RWPE1 (cell line): ENCODE results near the gene ADAMTS9.

Source experiments
- CTCF ChIA-PET: fragments of 350-600 bp; sonication (Branson Sonifier 250); formaldehyde crosslinking; extraction: SDS; loops from one replicate; lab custom pipeline; 2021; lab: Yijun Ruan, JAX
- POLR2A ChIA-PET: fragments of 400-600 bp; formaldehyde crosslinking; extraction: SDS; loops from one replicate; lab custom pipeline; 2020; ENCODE audit warnings: antibody characterized with exemption; ENCODE audit not compliant: low non-redundant PET; lab: Yijun Ruan, JAX
- DNase-seq: peaks from one replicate; pipeline ENCODE4 v3.0.0; 2012; ENCODE audit warnings: low spot score
- H3K27ac ChIP-seq: fragments of 450-650 bp; 2 replicates; pipeline ENCODE4 v1.5.1; 2017
- TF ChIP-seq, protein P1 (sequence below): fragments of 450-650 bp; conservative IDR thresholded peaks from 2 replicates; pipeline ENCODE4 v1.5.1; 2017; ENCODE audit warnings: low read depth, mild to moderate bottlenecking

The ADAMTS9 gene

DNA sequence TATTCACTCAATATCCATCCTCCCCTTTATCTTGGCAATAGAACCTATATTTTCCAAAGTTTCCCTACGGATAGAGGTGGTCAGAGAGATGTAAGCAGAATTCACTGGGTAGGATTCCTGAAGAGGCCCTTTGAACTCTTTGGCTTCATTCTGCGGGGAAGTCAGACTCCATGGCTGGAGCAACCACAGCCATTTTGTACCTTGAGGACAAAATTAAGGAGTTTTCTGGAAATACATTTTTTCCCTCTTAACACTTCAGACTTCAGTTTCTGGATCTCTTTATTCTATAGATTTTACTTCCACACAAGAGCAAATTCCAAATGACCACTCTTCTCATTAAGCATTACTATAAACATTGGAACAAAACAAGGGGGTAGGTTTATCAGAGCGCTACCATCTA is 43.3 kb downstream of the ADAMTS9 start:
- no peak overlapping the region for H3K27ac ChIP-seq
- DNase-seq = no peak
- CTCF ChIA-PET = no interaction called here
- POLR2A ChIA-PET = no interaction called here
- TF ChIP-seq, protein P1, sequence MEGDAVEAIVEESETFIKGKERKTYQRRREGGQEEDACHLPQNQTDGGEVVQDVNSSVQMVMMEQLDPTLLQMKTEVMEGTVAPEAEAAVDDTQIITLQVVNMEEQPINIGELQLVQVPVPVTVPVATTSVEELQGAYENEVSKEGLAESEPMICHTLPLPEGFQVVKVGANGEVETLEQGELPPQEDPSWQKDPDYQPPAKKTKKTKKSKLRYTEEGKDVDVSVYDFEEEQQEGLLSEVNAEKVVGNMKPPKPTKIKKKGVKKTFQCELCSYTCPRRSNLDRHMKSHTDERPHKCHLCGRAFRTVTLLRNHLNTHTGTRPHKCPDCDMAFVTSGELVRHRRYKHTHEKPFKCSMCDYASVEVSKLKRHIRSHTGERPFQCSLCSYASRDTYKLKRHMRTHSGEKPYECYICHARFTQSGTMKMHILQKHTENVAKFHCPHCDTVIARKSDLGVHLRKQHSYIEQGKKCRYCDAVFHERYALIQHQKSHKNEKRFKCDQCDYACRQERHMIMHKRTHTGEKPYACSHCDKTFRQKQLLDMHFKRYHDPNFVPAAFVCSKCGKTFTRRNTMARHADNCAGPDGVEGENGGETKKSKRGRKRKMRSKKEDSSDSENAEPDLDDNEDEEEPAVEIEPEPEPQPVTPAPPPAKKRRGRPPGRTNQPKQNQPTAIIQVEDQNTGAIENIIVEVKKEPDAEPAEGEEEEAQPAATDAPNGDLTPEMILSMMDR = no peak

DNA sequence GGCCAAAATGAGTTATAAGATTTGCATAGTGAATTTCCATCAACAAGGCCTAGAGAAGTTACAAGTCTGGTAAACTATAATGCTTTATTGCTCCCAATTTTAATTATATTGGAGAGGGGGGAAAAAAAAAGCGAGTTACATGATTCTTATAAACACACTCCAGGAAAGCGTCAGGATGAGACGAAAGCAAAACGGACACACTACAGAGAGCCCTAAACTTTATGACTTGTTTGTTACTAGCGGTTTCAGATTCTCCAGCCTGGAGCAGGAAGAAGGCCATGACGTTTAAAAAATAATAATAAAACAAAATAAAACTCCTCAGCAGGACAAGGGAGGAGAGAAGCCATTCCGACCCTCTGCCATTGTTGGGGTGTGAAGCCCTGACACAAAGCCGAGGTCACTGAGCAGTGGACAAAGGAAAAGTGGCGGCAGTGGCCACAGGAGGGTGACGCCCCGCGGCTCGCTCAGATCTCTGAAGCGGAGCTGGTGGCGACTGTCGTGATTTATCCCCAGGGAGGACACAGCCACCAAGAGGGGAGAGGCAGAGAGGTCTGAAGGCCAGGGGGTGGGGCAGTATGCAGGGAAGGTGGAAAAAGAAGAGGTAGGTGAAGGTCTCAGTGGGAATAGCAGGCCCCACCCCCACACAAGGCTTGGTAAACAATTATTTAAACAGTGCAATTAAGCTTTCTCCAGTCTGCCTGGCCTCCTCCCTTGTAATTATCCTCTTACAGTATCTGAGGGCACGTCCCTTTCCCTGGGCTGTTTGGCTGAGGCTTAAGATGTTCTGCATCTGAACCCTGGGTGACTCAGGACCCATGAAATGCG is 45.3 kb downstream of the ADAMTS9 start:
- H3K27ac ChIP-seq = no peak overlapping the region
- no peak for DNase-seq
- TF ChIP-seq, protein P1 = no peak
- ChIA-PET POLR2A (no interaction called here), CTCF (no interaction called here)

DNA sequence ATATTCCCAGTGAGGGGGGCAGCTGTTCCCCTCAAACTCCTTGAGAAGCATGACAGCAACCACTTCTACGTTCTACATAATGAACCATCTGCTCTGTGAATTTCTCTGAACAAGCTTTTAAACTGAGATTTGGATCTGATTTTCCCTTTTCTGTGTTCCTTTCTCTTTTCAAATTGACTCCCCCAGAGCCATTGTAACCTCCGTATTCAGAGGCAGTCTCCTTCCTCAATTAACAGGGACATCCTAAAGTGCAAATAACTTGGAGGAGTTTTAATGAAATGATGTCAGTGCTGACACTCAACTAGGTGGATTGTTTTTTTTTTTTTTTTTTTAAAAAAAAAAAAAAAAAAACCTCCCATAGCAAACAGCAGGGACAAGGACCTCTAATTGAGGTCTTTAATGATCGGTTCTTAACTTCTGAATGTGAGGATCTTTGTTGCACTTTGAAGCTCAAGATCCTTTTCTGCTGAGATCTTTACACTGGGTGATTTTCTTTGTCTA is 48.8 kb downstream of the ADAMTS9 start:
- TF ChIP-seq, protein P1 = no peak
- ChIA-PET CTCF (no interaction called here), POLR2A (no interaction called here)
- H3K27ac ChIP-seq = no peak overlapping the region
- DNase-seq = no peak

DNA sequence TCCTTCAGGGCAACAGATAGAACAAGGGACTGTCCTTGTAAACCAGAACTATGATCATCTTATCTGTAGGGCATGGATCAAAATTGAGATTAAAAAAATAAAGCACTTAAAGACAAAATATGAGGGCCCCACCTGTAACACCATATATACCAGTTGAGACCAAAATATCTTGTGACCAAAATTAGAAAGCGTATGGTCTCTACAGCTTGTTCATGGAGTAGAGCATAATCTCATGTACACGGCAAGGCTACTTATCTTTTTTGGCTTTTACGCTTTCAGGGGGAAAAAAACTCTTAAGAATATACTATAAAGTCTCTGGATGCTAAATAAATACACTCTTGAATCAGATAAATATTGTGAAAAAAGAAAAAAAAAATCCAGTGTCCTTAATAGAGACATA is 49.3 kb downstream of the ADAMTS9 start:
- TF ChIP-seq, protein P1 = no peak
- DNase-seq = no peak
- CTCF ChIA-PET = no interaction called here
- H3K27ac ChIP-seq = no peak overlapping the region
- POLR2A ChIA-PET = no interaction called here

DNA sequence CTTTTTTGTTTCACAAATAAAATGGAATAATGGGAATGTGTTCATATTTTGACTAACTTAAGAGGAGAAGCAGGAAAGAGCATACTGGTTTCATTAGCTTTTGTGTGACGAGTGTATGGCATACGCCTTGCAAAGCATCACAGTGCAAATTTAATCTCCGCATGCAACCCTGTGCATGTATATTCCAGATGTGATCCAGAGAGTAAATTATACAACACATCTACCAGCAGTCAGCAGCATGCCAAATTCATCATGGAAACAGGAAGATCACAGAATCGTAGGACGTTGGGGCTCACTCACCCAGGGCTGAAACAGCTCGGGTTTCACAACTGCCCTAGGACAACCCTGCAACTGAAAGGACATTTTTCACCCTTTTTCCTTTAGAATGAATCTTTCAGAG is 53.4 kb downstream of the ADAMTS9 start:
- no peak overlapping the region for H3K27ac ChIP-seq
- TF ChIP-seq, protein P1 = no peak
- ChIA-PET CTCF (no interaction called here), POLR2A (no interaction called here)
- DNase-seq = no peak

DNA sequence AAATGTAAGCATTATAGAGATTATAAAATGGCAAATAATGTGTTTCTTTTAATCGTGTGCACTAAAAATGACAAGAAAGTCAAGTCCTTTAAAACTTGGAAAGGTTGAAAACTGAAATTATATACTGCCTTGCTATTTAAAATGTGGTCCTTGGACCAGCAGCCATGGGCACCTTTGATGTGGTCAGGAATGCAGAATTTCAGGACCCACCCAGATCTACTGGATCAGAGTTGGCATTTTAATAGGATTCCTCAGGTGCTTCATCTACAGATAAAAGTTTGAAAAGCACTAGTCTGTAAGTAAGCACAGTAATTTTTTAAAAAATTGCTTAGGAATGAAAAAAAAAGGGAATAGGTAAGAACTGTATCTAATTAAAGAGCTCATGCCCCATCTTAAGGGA is 55.8 kb downstream of the ADAMTS9 start:
- DNase-seq = no peak
- ChIA-PET CTCF (no interaction called here), POLR2A (no interaction called here)
- TF ChIP-seq, protein P1 = no peak
- H3K27ac ChIP-seq = no peak overlapping the region
